Measurements from ENCODE around the gene PDIA2. TPM values are rescaled to one million over a fixed set of nuclear protein-coding genes. Genes with fewer than 3 reads are reported as not detected.

Gene PDIA2
- polyA plus RNA-seq, 1 of the 3 experiments (the other 2 are of a cell fraction) = 1.7 TPM

DNA sequence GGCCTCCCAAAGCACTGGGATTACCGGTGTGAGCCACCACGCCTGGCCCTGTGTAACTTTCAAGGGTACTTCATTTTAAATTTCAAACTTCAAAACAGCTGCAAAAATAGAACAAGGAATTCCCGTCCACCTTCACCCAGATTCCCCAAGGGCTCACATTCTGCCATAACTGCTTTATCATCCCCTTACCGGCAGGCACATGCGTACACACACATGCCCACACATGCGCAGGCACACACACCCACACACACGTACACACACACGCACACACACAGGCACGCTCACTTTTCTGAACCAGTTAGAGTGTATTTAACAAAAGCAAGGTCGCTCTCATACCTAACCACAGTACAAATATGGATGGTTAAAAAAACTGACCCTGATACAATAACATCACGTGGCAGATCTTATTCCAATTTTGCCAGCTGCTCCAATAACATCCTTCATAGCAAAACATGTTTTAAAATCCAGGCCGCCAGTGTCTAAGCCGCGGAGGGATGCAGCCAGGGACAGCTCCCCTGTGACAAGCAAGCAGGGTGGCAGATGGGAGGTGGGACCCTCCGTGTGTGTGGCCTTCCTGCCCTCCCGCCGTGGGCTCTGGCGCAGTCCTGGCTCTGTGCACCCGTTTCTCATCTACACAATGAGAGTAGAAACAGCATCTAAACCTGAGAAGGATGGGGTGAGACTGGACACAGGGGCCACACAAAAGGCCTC lies 23.1 kb downstream of the PDIA2 start:
- 94% methylated on average over 19 of the region's 19 CpGs for WGBS (ENCODE audit: low lambda C conversion rate)
- no peaks in the 10 kb centered on the region for H3K4me1 ChIP-seq (ENCODE audit: control insufficient read depth in 1 of 2, insufficient read depth in 2 of 2, low read depth in 1 of 2, low read length in 1 of 2)
- H3K36me3 ChIP-seq (replicated peaks in 1 of 2; ENCODE audit: control insufficient read depth in 1 of 2, insufficient read depth in 2 of 2, low read length in 1 of 2) = peaks cover 0 to 23% of the 10 kb centered on the region in 2 experiments
- H3K4me2 ChIP-seq = no peak overlapping the region
- POLR2A ChIA-PET = no interaction called here
- CTCF ChIA-PET = interaction anchor here (1.0 kb wide), 1 partner anchor 12 kb away, joined by 4 read pairs; no protein-coding TSS in a partner anchor
- DNase-seq = no peak
- H3K9me3 ChIP-seq = no peaks in the 10 kb centered on the region
- H3K27ac ChIP-seq (ENCODE audit: low read depth in 2 of 2, low read length in 1 of 2) = no peak overlapping the region
- no peaks in the 10 kb centered on the region for H3K9me2 ChIP-seq
- no peak overlapping the region for H2AFZ ChIP-seq (ENCODE audit: low read depth)
- H3K27me3 ChIP-seq (ENCODE audit: insufficient read depth) = no peaks in the 10 kb centered on the region
- TF ChIP-seq GATA2 (CRISPR knock-in tag; IDR thresholded peaks at IDR 0.05) (no peak), RFX5 (IDR thresholded peaks at IDR 0.05; ENCODE audit: low read length) (no peak), TAF1 (IDR thresholded peaks at IDR 0.05; ENCODE audit: borderline replicate concordance, low read depth, low read length) (no peak), EP300 (IDR thresholded peaks at IDR 0.05; ENCODE audit: borderline replicate concordance in 1 of 2, low read depth in 1 of 2, low read length in 1 of 2) (no peak), RAD21 (IDR thresholded peaks at IDR 0.05; ENCODE audit: low read length) (no peak), POLR2AphosphoS5 (IDR thresholded peaks at IDR 0.05; ENCODE audit: low read depth, low read length) (no peak), TCF12 (IDR thresholded peaks at IDR 0.05) (no peak), NFIC (IDR thresholded peaks at IDR 0.05; ENCODE audit: borderline replicate concordance) (no peak), MXI1 (IDR thresholded peaks at IDR 0.05; ENCODE audit: low read depth, low read length) (no peak)
- TF ChIP-seq, protein P1, sequence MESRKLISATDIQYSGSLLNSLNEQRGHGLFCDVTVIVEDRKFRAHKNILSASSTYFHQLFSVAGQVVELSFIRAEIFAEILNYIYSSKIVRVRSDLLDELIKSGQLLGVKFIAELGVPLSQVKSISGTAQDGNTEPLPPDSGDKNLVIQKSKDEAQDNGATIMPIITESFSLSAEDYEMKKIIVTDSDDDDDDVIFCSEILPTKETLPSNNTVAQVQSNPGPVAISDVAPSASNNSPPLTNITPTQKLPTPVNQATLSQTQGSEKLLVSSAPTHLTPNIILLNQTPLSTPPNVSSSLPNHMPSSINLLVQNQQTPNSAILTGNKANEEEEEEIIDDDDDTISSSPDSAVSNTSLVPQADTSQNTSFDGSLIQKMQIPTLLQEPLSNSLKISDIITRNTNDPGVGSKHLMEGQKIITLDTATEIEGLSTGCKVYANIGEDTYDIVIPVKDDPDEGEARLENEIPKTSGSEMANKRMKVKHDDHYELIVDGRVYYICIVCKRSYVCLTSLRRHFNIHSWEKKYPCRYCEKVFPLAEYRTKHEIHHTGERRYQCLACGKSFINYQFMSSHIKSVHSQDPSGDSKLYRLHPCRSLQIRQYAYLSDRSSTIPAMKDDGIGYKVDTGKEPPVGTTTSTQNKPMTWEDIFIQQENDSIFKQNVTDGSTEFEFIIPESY (IDR thresholded peaks at IDR 0.05; ENCODE audit: borderline replicate concordance, low read depth) = no peak
- TF ChIP-seq, protein P2, sequence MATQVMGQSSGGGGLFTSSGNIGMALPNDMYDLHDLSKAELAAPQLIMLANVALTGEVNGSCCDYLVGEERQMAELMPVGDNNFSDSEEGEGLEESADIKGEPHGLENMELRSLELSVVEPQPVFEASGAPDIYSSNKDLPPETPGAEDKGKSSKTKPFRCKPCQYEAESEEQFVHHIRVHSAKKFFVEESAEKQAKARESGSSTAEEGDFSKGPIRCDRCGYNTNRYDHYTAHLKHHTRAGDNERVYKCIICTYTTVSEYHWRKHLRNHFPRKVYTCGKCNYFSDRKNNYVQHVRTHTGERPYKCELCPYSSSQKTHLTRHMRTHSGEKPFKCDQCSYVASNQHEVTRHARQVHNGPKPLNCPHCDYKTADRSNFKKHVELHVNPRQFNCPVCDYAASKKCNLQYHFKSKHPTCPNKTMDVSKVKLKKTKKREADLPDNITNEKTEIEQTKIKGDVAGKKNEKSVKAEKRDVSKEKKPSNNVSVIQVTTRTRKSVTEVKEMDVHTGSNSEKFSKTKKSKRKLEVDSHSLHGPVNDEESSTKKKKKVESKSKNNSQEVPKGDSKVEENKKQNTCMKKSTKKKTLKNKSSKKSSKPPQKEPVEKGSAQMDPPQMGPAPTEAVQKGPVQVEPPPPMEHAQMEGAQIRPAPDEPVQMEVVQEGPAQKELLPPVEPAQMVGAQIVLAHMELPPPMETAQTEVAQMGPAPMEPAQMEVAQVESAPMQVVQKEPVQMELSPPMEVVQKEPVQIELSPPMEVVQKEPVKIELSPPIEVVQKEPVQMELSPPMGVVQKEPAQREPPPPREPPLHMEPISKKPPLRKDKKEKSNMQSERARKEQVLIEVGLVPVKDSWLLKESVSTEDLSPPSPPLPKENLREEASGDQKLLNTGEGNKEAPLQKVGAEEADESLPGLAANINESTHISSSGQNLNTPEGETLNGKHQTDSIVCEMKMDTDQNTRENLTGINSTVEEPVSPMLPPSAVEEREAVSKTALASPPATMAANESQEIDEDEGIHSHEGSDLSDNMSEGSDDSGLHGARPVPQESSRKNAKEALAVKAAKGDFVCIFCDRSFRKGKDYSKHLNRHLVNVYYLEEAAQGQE (IDR thresholded peaks at IDR 0.05; ENCODE audit: low read depth, low read length) = no peak
- TF ChIP-seq, protein P3, sequence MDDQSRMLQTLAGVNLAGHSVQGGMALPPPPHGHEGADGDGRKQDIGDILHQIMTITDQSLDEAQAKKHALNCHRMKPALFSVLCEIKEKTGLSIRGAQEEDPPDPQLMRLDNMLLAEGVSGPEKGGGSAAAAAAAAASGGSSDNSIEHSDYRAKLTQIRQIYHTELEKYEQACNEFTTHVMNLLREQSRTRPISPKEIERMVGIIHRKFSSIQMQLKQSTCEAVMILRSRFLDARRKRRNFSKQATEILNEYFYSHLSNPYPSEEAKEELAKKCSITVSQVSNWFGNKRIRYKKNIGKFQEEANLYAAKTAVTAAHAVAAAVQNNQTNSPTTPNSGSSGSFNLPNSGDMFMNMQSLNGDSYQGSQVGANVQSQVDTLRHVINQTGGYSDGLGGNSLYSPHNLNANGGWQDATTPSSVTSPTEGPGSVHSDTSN (IDR thresholded peaks at IDR 0.05) = no peak
- no peak overlapping the region for H3K4me3 ChIP-seq (ENCODE audit: low read depth in 2 of 2, low read length in 1 of 2)
- no peak overlapping the region for H3K9ac ChIP-seq
- H3K79me2 ChIP-seq (ENCODE audit: insufficient read depth) = no peaks in the 10 kb centered on the region
- no peaks in the 10 kb centered on the region for H4K20me1 ChIP-seq (ENCODE audit: insufficient read depth)
- no peaks in the 10 kb centered on the region for H3F3A ChIP-seq (replicated peaks; ENCODE audit: insufficient read depth)
